Vagina (tissue), 2 donors: Measurements from ENCODE around the gene EPS15. TPM values are rescaled to one million over a fixed set of nuclear protein-coding genes. Genes with fewer than 3 reads are reported as not detected.
A peak's percentile ranks its signal among the peaks of the same experiment; 100 is the strongest.
"Not testable (repeated sequence)": the region's sequence is repeated elsewhere in the genome, so short reads cannot be mapped to it uniquely, and the experiment has no call there.

Experiments
- DNase-seq, 2 donors: peaks; one replicate each; pipeline ENCODE4 v3.0.0-alpha.2; 2017; ENCODE audit errors: extremely low spot score in 2 of 2
- H3K27ac ChIP-seq: fragments of 200-600 bp; sonication (generic); one replicate; pipeline ENCODE4 v1.5.1; 2019
- H3K27me3 ChIP-seq: fragments of 200-600 bp; sonication (generic); one replicate; pipeline ENCODE4 v1.5.1; 2019
- H3K36me3 ChIP-seq, 2 donors: fragments of 200-600 bp; sonication (generic); one replicate each; pipeline ENCODE4 v1.5.1; 2017 to 2019
- H3K4me1 ChIP-seq: fragments of 200-600 bp; sonication (generic); one replicate; pipeline ENCODE4 v1.5.1; 2019
- H3K4me3 ChIP-seq, 2 donors: fragments of 200-600 bp; sonication (generic); 1 replicate in 1 of 2; 2 replicates in 1 of 2; pipeline ENCODE4 v1.5.1; 2016 to 2019
- H3K9me3 ChIP-seq: fragments of 200-600 bp; sonication (generic); one replicate; pipeline ENCODE4 v1.5.1; 2019
- POLR2A ChIP-seq, 2 donors: fragments of 450-650 bp; IDR thresholded peaks; one replicate each; pipeline ENCODE4 v1.6.1; 2017; ENCODE audit warnings: antibody characterized with exemption in 2 of 2, mild to moderate bottlenecking in 2 of 2, moderate library complexity in 2 of 2
- POLR2AphosphoS5 ChIP-seq, 2 donors: sonication (generic); formaldehyde crosslinking; IDR thresholded peaks; one replicate each; pipeline ENCODE4 v1.9.0; 2017; ENCODE audit warnings: antibody characterized with exemption in 2 of 2, mild to moderate bottlenecking in 2 of 2, low read depth in 1 of 2; ENCODE audit not compliant: insufficient read depth in 1 of 2
- intact Hi-C: fragments of 100-400 bp; cut with DNase I; formaldehyde crosslinking; loops from one replicate; pipeline ENCODE4 v1.15.1; 2023
- total RNA-seq: library from RNA; depleted of rRNA; stranded (reverse); fragments of >200 nt; gene quantifications from one replicate; pipeline ENCODE4 v1.2.3, GENCODE V29; 2016
- TF ChIP-seq, protein P1 (sequence below), 3 experiments: fragments of 450-650 bp in 2 of 3; fragments of 200-600 bp in 1 of 3; sonication (generic) in 1 of 3; IDR thresholded peaks; one replicate each; pipeline ENCODE4 v1.5.1; 2017 to 2019; ENCODE audit warnings: antibody characterized with exemption in 3 of 3, mild to moderate bottlenecking in 2 of 3, moderate library complexity in 2 of 3

The EPS15 gene
- total RNA-seq, 1 donor from 2014 or later, result 70.5 TPM

DNA sequence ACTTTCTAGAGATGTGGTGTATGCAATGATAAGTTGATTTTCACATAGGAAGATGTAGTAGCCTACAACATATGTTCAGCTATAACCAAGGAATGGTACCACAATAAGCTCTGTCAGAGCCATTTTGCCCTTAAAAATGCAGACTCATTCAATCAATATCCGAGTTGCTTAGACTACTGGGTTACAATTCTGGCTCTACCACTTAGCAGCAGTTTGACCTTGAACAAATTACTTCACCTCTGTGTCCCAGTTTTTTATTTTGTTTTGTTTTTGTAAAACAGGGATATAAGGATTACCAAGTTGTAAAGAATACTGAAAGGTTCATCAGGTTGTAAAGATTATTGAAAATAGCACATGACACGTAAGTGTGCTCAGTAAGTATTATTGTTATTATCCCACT lies 9.3 kb downstream of the EPS15 start:
- H3K27me3 ChIP-seq, result no peaks in the 10 kb centered on the region
- H3K27ac ChIP-seq, result no peak overlapping the region
- no peak overlapping the region for H3K4me3 ChIP-seq
- H3K9me3 ChIP-seq, result no peaks in the 10 kb centered on the region
- H3K4me1 ChIP-seq, result peaks cover 79% of the 10 kb centered on the region
- DNase-seq, result no peak
- TF ChIP-seq, protein P1, sequence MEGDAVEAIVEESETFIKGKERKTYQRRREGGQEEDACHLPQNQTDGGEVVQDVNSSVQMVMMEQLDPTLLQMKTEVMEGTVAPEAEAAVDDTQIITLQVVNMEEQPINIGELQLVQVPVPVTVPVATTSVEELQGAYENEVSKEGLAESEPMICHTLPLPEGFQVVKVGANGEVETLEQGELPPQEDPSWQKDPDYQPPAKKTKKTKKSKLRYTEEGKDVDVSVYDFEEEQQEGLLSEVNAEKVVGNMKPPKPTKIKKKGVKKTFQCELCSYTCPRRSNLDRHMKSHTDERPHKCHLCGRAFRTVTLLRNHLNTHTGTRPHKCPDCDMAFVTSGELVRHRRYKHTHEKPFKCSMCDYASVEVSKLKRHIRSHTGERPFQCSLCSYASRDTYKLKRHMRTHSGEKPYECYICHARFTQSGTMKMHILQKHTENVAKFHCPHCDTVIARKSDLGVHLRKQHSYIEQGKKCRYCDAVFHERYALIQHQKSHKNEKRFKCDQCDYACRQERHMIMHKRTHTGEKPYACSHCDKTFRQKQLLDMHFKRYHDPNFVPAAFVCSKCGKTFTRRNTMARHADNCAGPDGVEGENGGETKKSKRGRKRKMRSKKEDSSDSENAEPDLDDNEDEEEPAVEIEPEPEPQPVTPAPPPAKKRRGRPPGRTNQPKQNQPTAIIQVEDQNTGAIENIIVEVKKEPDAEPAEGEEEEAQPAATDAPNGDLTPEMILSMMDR (IDR thresholded peaks at IDR 0.05), result no peak
- TF ChIP-seq POLR2A (IDR thresholded peaks at IDR 0.05) (no peak), POLR2AphosphoS5 (IDR thresholded peaks at IDR 0.05; ENCODE audit: insufficient read depth in 1 of 2, low read depth in 1 of 2) (no peak)
- intact Hi-C loops, result no loop called here
- peaks cover 0 to under 1% of the 10 kb centered on the region in 2 donors for H3K36me3 ChIP-seq

DNA sequence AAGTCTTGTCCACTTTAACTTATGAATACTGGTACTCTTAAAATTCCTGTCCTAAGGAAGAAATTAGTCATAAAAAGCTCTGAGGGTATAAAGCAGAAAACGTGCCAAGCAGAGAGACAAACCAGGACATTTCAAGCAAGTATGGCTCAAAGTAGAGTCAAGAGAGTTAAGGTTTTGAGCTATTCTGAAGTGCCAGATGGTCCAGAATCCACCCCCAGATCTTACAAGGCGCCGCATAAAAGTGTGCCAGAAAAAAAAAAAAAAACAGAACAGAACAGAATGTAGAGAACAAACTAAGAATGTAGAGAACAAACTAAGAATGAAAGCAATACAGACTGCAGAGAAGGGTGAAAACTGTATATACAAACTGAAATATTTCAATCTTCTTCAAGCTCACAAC lies 12.5 kb downstream of the EPS15 start:
- peak overlapping the region; percentile 5 to 21 for H3K4me3 ChIP-seq
- TF ChIP-seq, protein P1 (IDR thresholded peaks at IDR 0.05), result no peak
- TF ChIP-seq POLR2AphosphoS5 (IDR thresholded peaks at IDR 0.05; ENCODE audit: insufficient read depth in 1 of 2, low read depth in 1 of 2), result no peak
- no peak for TF ChIP-seq POLR2A (IDR thresholded peaks at IDR 0.05)
- peaks cover 53% of the 10 kb centered on the region for H3K4me1 ChIP-seq
- no peak overlapping the region for H3K27ac ChIP-seq
- H3K36me3 ChIP-seq, result peaks cover 0 to 9% of the 10 kb centered on the region in 2 donors
- H3K9me3 ChIP-seq, result no peaks in the 10 kb centered on the region
- no peak for DNase-seq
- intact Hi-C loops, result no loop called here
- no peaks in the 10 kb centered on the region for H3K27me3 ChIP-seq

DNA sequence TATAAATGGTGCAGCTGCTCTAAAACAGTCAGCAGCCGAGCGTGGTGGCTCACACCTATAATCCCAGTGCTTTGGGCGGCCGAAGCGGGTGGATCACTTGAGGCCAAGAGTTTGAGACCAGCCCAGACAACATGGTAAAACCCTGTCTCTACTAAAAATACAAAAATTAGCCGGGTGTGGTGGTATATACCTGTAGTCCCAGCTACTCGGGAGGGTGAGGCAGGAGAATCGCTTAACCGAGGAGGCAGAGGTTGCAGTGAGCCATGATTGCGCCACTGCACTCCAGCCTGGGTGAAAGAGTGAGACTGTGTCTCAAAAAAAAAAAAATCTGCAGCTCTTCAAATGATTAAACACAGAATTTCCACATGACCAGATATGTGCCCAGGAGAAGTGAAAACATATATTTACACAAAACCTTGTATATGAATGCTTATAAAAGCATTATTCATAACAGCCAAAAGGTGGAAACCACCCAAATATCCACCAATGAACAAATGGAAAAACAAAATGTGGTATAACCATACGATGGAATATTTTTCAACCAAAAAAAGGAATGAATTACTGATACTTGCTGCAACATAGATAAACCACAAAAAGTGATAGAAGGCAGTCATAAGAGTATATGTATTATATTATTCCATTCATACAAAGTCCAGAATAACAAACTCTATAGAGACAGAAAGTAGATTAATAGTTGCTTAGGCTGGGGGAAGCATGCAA lies 14.1 kb downstream of the EPS15 start:
- peaks cover 37% of the 10 kb centered on the region for H3K4me1 ChIP-seq
- no peak for DNase-seq
- no peak for TF ChIP-seq POLR2A (IDR thresholded peaks at IDR 0.05)
- TF ChIP-seq, protein P1 (IDR thresholded peaks at IDR 0.05), result no peak
- no peak for TF ChIP-seq POLR2AphosphoS5 (IDR thresholded peaks at IDR 0.05; ENCODE audit: insufficient read depth in 1 of 2, low read depth in 1 of 2)
- no peak overlapping the region for H3K4me3 ChIP-seq
- intact Hi-C loops, result no loop called here
- peaks cover 0 to 9% of the 10 kb centered on the region in 2 donors for H3K36me3 ChIP-seq
- no peak overlapping the region for H3K27ac ChIP-seq
- H3K9me3 ChIP-seq, result no peaks in the 10 kb centered on the region
- no peaks in the 10 kb centered on the region for H3K27me3 ChIP-seq

DNA sequence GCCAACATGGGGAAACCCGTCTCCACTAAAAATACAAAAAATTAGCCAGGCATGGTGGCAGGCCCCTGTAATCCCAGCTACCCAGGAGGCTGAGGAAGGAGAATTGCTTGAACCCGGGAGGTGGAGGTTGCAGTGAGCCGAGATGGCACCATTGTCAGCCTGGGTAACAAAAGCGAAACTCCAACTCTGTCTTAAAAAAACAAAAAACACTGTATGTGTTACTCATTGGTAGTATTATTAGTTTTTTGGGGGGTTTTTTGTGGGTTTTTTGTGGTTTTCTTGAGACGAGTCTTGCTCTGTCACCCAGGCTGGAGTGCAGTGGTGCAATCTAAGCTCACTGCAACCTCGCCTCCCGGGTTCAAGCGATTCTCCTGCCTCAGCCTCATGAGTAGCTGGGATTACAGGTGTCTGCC lies 17.8 kb downstream of the EPS15 start:
- DNase-seq, H3K27ac ChIP-seq, H3K36me3 ChIP-seq, intact Hi-C loops, H3K4me3 ChIP-seq, H3K27me3 ChIP-seq, H3K9me3 ChIP-seq: not testable (repeated sequence)
- H3K4me1 ChIP-seq, result peaks cover 14% of the 10 kb centered on the region

DNA sequence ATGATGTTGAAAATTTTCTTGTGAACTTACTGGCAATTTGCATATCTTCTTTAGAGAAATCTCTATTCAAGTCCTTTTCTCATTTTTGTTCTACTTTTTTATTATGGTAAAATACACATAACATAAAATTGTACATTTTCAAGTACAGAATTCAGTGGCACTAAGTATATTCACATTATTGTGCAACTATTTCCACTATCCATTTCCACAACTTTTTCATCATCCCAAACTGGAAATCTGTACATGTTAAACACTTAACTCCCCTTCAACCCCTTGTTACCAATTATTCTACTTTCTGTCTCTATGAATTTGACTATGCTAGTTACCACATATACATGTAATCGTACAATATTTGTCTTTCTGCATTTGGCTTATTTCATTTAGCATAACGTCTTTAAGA lies 19.4 kb downstream of the EPS15 start:
- no peaks in the 10 kb centered on the region for H3K9me3 ChIP-seq
- peaks cover 18% of the 10 kb centered on the region for H3K4me1 ChIP-seq
- H3K4me3 ChIP-seq, result no peak overlapping the region
- TF ChIP-seq, protein P1 (IDR thresholded peaks at IDR 0.05), result no peak
- TF ChIP-seq POLR2A (IDR thresholded peaks at IDR 0.05) (no peak), POLR2AphosphoS5 (IDR thresholded peaks at IDR 0.05; ENCODE audit: insufficient read depth in 1 of 2, low read depth in 1 of 2) (no peak)
- no peak overlapping the region for H3K27ac ChIP-seq
- intact Hi-C loops, result no loop called here
- H3K27me3 ChIP-seq, result no peaks in the 10 kb centered on the region
- DNase-seq, result no peak
- peaks cover 0 to 9% of the 10 kb centered on the region in 2 donors for H3K36me3 ChIP-seq
